Neural cell (in vitro differentiated cells): ENCODE data around the gene SPAG16. TPM values are rescaled to one million over a fixed set of nuclear protein-coding genes. Genes with fewer than 3 reads are reported as not detected.

ENCODE experiments used
- H2AFZ ChIP-seq: fragments of 200-600, 300-800 bp; sonication (generic), shearing (Covaris generic); 2 replicates; pipeline ENCODE4 v1.6.0; 2014; ENCODE audit warnings: low read depth, mild to moderate bottlenecking, antibody characterized with exemption, low read length, moderate library complexity
- H3F3A ChIP-seq: fragments of 200-600 bp; shearing (Covaris generic); 2 replicates; pipeline ENCODE4 v1.6.1; 2016; ENCODE audit warnings: mild to moderate bottlenecking, moderate library complexity, mixed read lengths, antibody characterized with exemption, low read length; ENCODE audit not compliant: insufficient read depth, poor library complexity, severe bottlenecking
- H3K27ac ChIP-seq: fragments of 200-600, 300-800 bp; sonication (generic), shearing (Covaris generic); 2 replicates; pipeline ENCODE4 v1.5.1; 2014; ENCODE audit warnings: mild to moderate bottlenecking, low read length, moderate library complexity
- H3K27me3 ChIP-seq: fragments of 300-800, 200-600 bp; sonication (generic), shearing (Covaris generic); 2 replicates; pipeline ENCODE4 v1.6.0; 2014; ENCODE audit warnings: mild to moderate bottlenecking, low read depth, low read length, moderate library complexity; ENCODE audit not compliant: insufficient read depth
- H3K36me3 ChIP-seq: fragments of 300-800, 200-600 bp; sonication (generic), shearing (Covaris generic); 2 replicates; pipeline ENCODE4 v1.5.1; 2014; ENCODE audit warnings: mild to moderate bottlenecking, antibody characterized with exemption, low read length, moderate library complexity; ENCODE audit not compliant: insufficient read depth
- H3K4me2 ChIP-seq: fragments of 300-800, 200-600 bp; sonication (generic), shearing (Covaris generic); 2 replicates; pipeline ENCODE4 v1.6.0; 2014; ENCODE audit warnings: mild to moderate bottlenecking, low read length
- H3K4me3 ChIP-seq: fragments of 300-800, 200-600 bp; sonication (generic), shearing (Covaris generic); 2 replicates; pipeline ENCODE4 v1.5.1; 2014; ENCODE audit warnings: mild to moderate bottlenecking, low read length, moderate library complexity
- H3K79me2 ChIP-seq: fragments of 200-600 bp; shearing (Covaris generic); replicated peaks from 2 replicates; pipeline ENCODE4 v1.6.0; 2014; ENCODE audit warnings: mild to moderate bottlenecking, low read length, moderate library complexity; ENCODE audit not compliant: insufficient read depth
- H3K9ac ChIP-seq: fragments of 300-800, 200-600 bp; sonication (generic), shearing (Covaris generic); 2 replicates; pipeline ENCODE4 v1.6.1; 2016; ENCODE audit warnings: mild to moderate bottlenecking, low read length, mixed read lengths
- H3K9me2 ChIP-seq: fragments of 200-600 bp; shearing (Covaris generic); 2 replicates; pipeline ENCODE4 v1.6.1; 2016; ENCODE audit warnings: mild to moderate bottlenecking, low read length, mixed read lengths; ENCODE audit not compliant: insufficient read depth
- H3K9me3 ChIP-seq: fragments of 200-600, 300-800 bp; sonication (generic), shearing (Covaris generic); 2 replicates; pipeline ENCODE4 v1.6.1; 2016; ENCODE audit warnings: mild to moderate bottlenecking, mixed run types, low read length, moderate library complexity, mixed read lengths
- H4K20me1 ChIP-seq: fragments of 200-600 bp; shearing (Covaris generic); 2 replicates; pipeline ENCODE4 v1.6.1; 2016; ENCODE audit warnings: mild to moderate bottlenecking, mixed run types; ENCODE audit not compliant: insufficient read depth
- EP300 ChIP-seq: fragments of 450-650 bp; conservative IDR thresholded peaks from 2 replicates; pipeline ENCODE4 v1.6.1; 2014; ENCODE audit warnings: antibody characterized with exemption, mild to moderate bottlenecking, moderate library complexity; ENCODE audit not compliant: poor library complexity, severe bottlenecking
- EZH2 ChIP-seq: fragments of 200-600, 300-800 bp; shearing (Covaris generic), sonication (generic); IDR thresholded peaks from 2 replicates; pipeline ENCODE4 v1.6.1; 2014; ENCODE audit warnings: antibody characterized with exemption, low read length, borderline replicate concordance, mild to moderate bottlenecking; ENCODE audit not compliant: insufficient read depth, poor library complexity, severe bottlenecking
- MXI1 ChIP-seq: fragments of 450-650 bp; conservative IDR thresholded peaks from 2 replicates; pipeline ENCODE4 v1.6.1; 2014; ENCODE audit warnings: antibody characterized with exemption, mild to moderate bottlenecking; ENCODE audit not compliant: poor library complexity, severe bottlenecking
- POLR2AphosphoS5 ChIP-seq: IDR thresholded peaks from 2 replicates; pipeline ENCODE4 v1.6.1; 2012
- RAD21 ChIP-seq: fragments of 450-650 bp; conservative IDR thresholded peaks from 2 replicates; pipeline ENCODE4 v1.6.1; 2014; ENCODE audit warnings: antibody characterized with exemption, mild to moderate bottlenecking, moderate library complexity
- SMC3 ChIP-seq: fragments of 450-650 bp; conservative IDR thresholded peaks from 2 replicates; pipeline ENCODE4 v1.6.1; 2014; ENCODE audit warnings: antibody characterized with exemption, mild to moderate bottlenecking, moderate library complexity; ENCODE audit not compliant: poor library complexity
- TAF1 ChIP-seq: IDR thresholded peaks from 2 replicates; pipeline ENCODE4 v1.6.1; 2012; ENCODE audit warnings: low read depth
- polyA plus RNA-seq: library from polyadenylated mRNA; depleted of rRNA; stranded (reverse); fragments of >200 nt; gene quantifications from 2 replicates; pipeline ENCODE4 v1.2.3, GENCODE V29; 2014
- TF ChIP-seq, protein P1 (sequence below): fragments of 450-650 bp; IDR thresholded peaks from 2 replicates; pipeline ENCODE4 v1.5.1; 2014; ENCODE audit warnings: antibody characterized with exemption, mild to moderate bottlenecking, moderate library complexity; ENCODE audit not compliant: poor library complexity, severe bottlenecking
- TF ChIP-seq, protein P2 (sequence below): IDR thresholded peaks from 2 replicates; pipeline ENCODE4 v1.6.1; 2012; ENCODE audit warnings: borderline replicate concordance

Gene SPAG16
- polyA plus RNA-seq, 1 donor from 2014 or later = 75.4 TPM

- H2AFZ ChIP-seq = no peak overlapping the region
- H3K27me3 ChIP-seq = no peaks in the 10 kb centered on the region
- H3K9ac ChIP-seq = no peak overlapping the region
- no peaks in the 10 kb centered on the region for H3F3A ChIP-seq
- H3K9me2 ChIP-seq = no peaks in the 10 kb centered on the region
- H3K79me2 ChIP-seq = no peaks in the 10 kb centered on the region
- no peaks in the 10 kb centered on the region for H4K20me1 ChIP-seq
- no peak overlapping the region for H3K4me2 ChIP-seq
- no peaks in the 10 kb centered on the region for H3K9me3 ChIP-seq
- H3K36me3 ChIP-seq = no peaks in the 10 kb centered on the region
- H3K27ac ChIP-seq = no peak overlapping the region
- TF ChIP-seq POLR2AphosphoS5 = no peak
- no peak for TF ChIP-seq EZH2
- TF ChIP-seq, protein P1, sequence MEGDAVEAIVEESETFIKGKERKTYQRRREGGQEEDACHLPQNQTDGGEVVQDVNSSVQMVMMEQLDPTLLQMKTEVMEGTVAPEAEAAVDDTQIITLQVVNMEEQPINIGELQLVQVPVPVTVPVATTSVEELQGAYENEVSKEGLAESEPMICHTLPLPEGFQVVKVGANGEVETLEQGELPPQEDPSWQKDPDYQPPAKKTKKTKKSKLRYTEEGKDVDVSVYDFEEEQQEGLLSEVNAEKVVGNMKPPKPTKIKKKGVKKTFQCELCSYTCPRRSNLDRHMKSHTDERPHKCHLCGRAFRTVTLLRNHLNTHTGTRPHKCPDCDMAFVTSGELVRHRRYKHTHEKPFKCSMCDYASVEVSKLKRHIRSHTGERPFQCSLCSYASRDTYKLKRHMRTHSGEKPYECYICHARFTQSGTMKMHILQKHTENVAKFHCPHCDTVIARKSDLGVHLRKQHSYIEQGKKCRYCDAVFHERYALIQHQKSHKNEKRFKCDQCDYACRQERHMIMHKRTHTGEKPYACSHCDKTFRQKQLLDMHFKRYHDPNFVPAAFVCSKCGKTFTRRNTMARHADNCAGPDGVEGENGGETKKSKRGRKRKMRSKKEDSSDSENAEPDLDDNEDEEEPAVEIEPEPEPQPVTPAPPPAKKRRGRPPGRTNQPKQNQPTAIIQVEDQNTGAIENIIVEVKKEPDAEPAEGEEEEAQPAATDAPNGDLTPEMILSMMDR = no peak
- TF ChIP-seq MXI1 = no peak
- no peak for TF ChIP-seq SMC3
- H3K4me3 ChIP-seq = no peak overlapping the region
These were observed 958.5 kb downstream of the SPAG16 start for GRCh38 chr2:214242797-214243196.

GRCh38 chr2:214244847-214245246, 960.6 kb downstream of the SPAG16 start:
- no peaks in the 10 kb centered on the region for H3F3A ChIP-seq
- no peaks in the 10 kb centered on the region for H3K79me2 ChIP-seq
- H2AFZ ChIP-seq = no peak overlapping the region
- no peaks in the 10 kb centered on the region for H4K20me1 ChIP-seq
- no peaks in the 10 kb centered on the region for H3K9me3 ChIP-seq
- no peak overlapping the region for H3K9ac ChIP-seq
- H3K4me2 ChIP-seq = no peak overlapping the region
- no peak overlapping the region for H3K27ac ChIP-seq
- H3K9me2 ChIP-seq = no peaks in the 10 kb centered on the region
- H3K27me3 ChIP-seq = no peaks in the 10 kb centered on the region
- no peak overlapping the region for H3K4me3 ChIP-seq
- TF ChIP-seq POLR2AphosphoS5 (no peak), RAD21 (no peak), SMC3 (no peak), MXI1 (no peak), EZH2 (no peak), EP300 (no peak), TAF1 (no peak)
- TF ChIP-seq, protein P2, sequence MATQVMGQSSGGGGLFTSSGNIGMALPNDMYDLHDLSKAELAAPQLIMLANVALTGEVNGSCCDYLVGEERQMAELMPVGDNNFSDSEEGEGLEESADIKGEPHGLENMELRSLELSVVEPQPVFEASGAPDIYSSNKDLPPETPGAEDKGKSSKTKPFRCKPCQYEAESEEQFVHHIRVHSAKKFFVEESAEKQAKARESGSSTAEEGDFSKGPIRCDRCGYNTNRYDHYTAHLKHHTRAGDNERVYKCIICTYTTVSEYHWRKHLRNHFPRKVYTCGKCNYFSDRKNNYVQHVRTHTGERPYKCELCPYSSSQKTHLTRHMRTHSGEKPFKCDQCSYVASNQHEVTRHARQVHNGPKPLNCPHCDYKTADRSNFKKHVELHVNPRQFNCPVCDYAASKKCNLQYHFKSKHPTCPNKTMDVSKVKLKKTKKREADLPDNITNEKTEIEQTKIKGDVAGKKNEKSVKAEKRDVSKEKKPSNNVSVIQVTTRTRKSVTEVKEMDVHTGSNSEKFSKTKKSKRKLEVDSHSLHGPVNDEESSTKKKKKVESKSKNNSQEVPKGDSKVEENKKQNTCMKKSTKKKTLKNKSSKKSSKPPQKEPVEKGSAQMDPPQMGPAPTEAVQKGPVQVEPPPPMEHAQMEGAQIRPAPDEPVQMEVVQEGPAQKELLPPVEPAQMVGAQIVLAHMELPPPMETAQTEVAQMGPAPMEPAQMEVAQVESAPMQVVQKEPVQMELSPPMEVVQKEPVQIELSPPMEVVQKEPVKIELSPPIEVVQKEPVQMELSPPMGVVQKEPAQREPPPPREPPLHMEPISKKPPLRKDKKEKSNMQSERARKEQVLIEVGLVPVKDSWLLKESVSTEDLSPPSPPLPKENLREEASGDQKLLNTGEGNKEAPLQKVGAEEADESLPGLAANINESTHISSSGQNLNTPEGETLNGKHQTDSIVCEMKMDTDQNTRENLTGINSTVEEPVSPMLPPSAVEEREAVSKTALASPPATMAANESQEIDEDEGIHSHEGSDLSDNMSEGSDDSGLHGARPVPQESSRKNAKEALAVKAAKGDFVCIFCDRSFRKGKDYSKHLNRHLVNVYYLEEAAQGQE = no peak
- TF ChIP-seq, protein P1 = no peak
- H3K36me3 ChIP-seq = no peaks in the 10 kb centered on the region
